Astrocyte (in vitro differentiated cells and primary cell): Measurements from ENCODE around the gene NPAS3.

Experiments used
- CTCF ChIP-seq: IDR thresholded peaks from 2 replicates; pipeline ENCODE4 v1.5.1; 2011; ENCODE audit warnings: low read depth, mild to moderate bottlenecking, inconsistent platforms, low read length, moderate library complexity; ENCODE audit not compliant: insufficient read depth
- EZH2 ChIP-seq: IDR thresholded peaks from 2 replicates; pipeline ENCODE4 v1.6.1; 2012; ENCODE audit warnings: mild to moderate bottlenecking, low read length, inconsistent platforms; ENCODE audit not compliant: insufficient read depth

- TF ChIP-seq EZH2 (no peak), CTCF (no peak)
Observed at GRCh38 chr14:33450416-33450815, 511.7 kb downstream of the NPAS3 start.
